NCI-H1436 treated with DMSO at 0.1 percent for 48 hours (cell line): ENCODE results near the gene VPS4A.

ENCODE experiments used
- DNase-seq: peaks from one replicate; lab custom pipeline; 2025; lab: John Stamatoyannopoulos, UW

VPS4A gene

GRCh38 chr16:69307091-69307490 lies 4.1 kb upstream of the VPS4A start:
- DNase-seq, result no peak

- no peak for DNase-seq
These were observed 3.3 kb upstream of the VPS4A start for GRCh38 chr16:69307856-69308255.

GRCh38 chr16:69309316-69309715 lies 1.8 kb upstream of the VPS4A start:
- DNase-seq, result no peak

GRCh38 chr16:69311533-69312387 lies 610 bp downstream of the VPS4A start:
- no peak for DNase-seq

- DNase-seq, result no peak
These were observed 2.3 kb downstream of the VPS4A start for GRCh38 chr16:69313469-69313868.

GRCh38 chr16:69314534-69314933 lies 3.4 kb downstream of the VPS4A start:
- DNase-seq, result no peak

GRCh38 chr16:69315486-69316311 lies 4.5 kb downstream of the VPS4A start:
- DNase-seq, result no peak

- DNase-seq, result no peak
These were observed 5.5 kb downstream of the VPS4A start for GRCh38 chr16:69316595-69317034.

GRCh38 chr16:69318177-69318910 lies 7.2 kb downstream of the VPS4A start:
- DNase-seq, result no peak

GRCh38 chr16:69318911-69319289 lies 7.8 kb downstream of the VPS4A start:
- DNase-seq, result no peak

GRCh38 chr16:69319381-69319780 lies 8.2 kb downstream of the VPS4A start:
- no peak for DNase-seq

- no peak for DNase-seq
These were observed 8.9 kb downstream of the VPS4A start for GRCh38 chr16:69319826-69320739.

- DNase-seq, result no peak
These were observed 9.6 kb downstream of the VPS4A start for GRCh38 chr16:69320740-69321073.

- no peak for DNase-seq
These were observed 9.9 kb downstream of the VPS4A start for GRCh38 chr16:69321080-69321479.

- DNase-seq, result no peak
These were observed 11.2 kb downstream of the VPS4A start for GRCh38 chr16:69322343-69322742.

GRCh38 chr16:69323415-69323814 lies 12.3 kb downstream of the VPS4A start:
- no peak for DNase-seq

- DNase-seq, result no peak
These were observed 12.9 kb downstream of the VPS4A start for GRCh38 chr16:69324013-69324531.

GRCh38 chr16:69324585-69325253 lies 13.6 kb downstream of the VPS4A start:
- DNase-seq, result no peak

- DNase-seq, result no peak
These were observed 14.6 kb downstream of the VPS4A start for GRCh38 chr16:69325784-69326171.

- DNase-seq, result no peak
These were observed 15.2 kb downstream of the VPS4A start for GRCh38 chr16:69326172-69326873.
